H9 (cell line): Measurements from ENCODE around the gene GATA5. TPM values are rescaled to one million over a fixed set of nuclear protein-coding genes. Genes with fewer than 3 reads are reported as not detected.
A peak's percentile ranks its signal among the peaks of the same experiment; 100 is the strongest.

Source experiments
- DNase-seq: peaks from one replicate; pipeline ENCODE4 v3.0.0-alpha.2; 2017
- H2AFZ ChIP-seq: one replicate; pipeline ENCODE4 v1.6.1; 2013; ENCODE audit warnings: mild to moderate bottlenecking, low read length, control low read depth, moderate library complexity
- H2AK5ac ChIP-seq: 2 replicates; pipeline ENCODE4 v1.6.1; 2013; ENCODE audit warnings: low read length, control low read depth, mixed read lengths; ENCODE audit not compliant: insufficient read length
- H2BK120ac ChIP-seq: one replicate; pipeline ENCODE4 v1.6.1; 2013; ENCODE audit warnings: low read depth, mild to moderate bottlenecking, low read length, control low read depth, inconsistent platforms; ENCODE audit not compliant: poor library complexity, severe bottlenecking
- H2BK12ac ChIP-seq: 2 replicates; pipeline ENCODE4 v1.6.1; 2013; ENCODE audit warnings: low read length, control low read depth, mixed read lengths, low read depth; ENCODE audit not compliant: insufficient read length
- H2BK15ac ChIP-seq: 2 replicates; pipeline ENCODE4 v1.6.1; 2013; ENCODE audit warnings: low read depth, low read length, control low read depth
- H2BK20ac ChIP-seq: one replicate; pipeline ENCODE4 v1.6.1; 2013; ENCODE audit warnings: low read depth, mild to moderate bottlenecking, low read length, control low read depth, inconsistent platforms; ENCODE audit not compliant: poor library complexity, severe bottlenecking
- H2BK5ac ChIP-seq: 2 replicates; pipeline ENCODE4 v1.6.1; 2013; ENCODE audit warnings: low read length, control low read depth, mixed read lengths; ENCODE audit not compliant: insufficient read length
- H3K14ac ChIP-seq: 2 replicates; pipeline ENCODE4 v1.6.1; 2013; ENCODE audit warnings: low read length, control low read depth; ENCODE audit not compliant: insufficient read depth
- H3K18ac ChIP-seq: 2 replicates; pipeline ENCODE4 v1.6.1; 2013; ENCODE audit warnings: low read depth, mild to moderate bottlenecking, mixed read lengths, low read length, control low read depth; ENCODE audit not compliant: insufficient read length
- H3K23ac ChIP-seq: 2 replicates; pipeline ENCODE4 v1.6.1; 2013; ENCODE audit warnings: low read length, control low read depth, mixed read lengths, low read depth; ENCODE audit not compliant: insufficient read length
- H3K23me2 ChIP-seq: 2 replicates; pipeline ENCODE4 v1.6.1; 2013; ENCODE audit warnings: low read depth, mild to moderate bottlenecking, mixed read lengths, low read length, control low read depth; ENCODE audit not compliant: insufficient read length, poor library complexity, severe bottlenecking
- H3K27ac ChIP-seq: 2 replicates; pipeline ENCODE4 v1.5.1; 2013; ENCODE audit warnings: low read length, control low read depth, mixed read lengths, low read depth; ENCODE audit not compliant: insufficient read length
- H3K27me3 ChIP-seq: 2 replicates; pipeline ENCODE4 v1.6.1; 2013; ENCODE audit warnings: low read length, control low read depth, inconsistent platforms; ENCODE audit not compliant: insufficient read depth
- H3K4ac ChIP-seq: 2 replicates; pipeline ENCODE4 v1.6.1; 2013; ENCODE audit warnings: low read depth, mild to moderate bottlenecking, control low read depth, inconsistent platforms, low read length, moderate library complexity
- H3K4me1 ChIP-seq: 2 replicates; pipeline ENCODE4 v1.6.1; 2013; ENCODE audit warnings: low read length, control low read depth, inconsistent platforms; ENCODE audit not compliant: insufficient read depth
- H3K4me2 ChIP-seq: 2 replicates; pipeline ENCODE4 v1.6.1; 2013; ENCODE audit warnings: low read length, control low read depth, mixed read lengths; ENCODE audit not compliant: insufficient read length, insufficient read depth
- H3K56ac ChIP-seq: 2 replicates; pipeline ENCODE4 v1.6.1; 2013; ENCODE audit warnings: low read depth, mild to moderate bottlenecking, mixed read lengths, low read length, control low read depth; ENCODE audit not compliant: insufficient read length
- H3K79me1 ChIP-seq: 2 replicates; pipeline ENCODE4 v1.6.1; 2013; ENCODE audit warnings: low read depth, mild to moderate bottlenecking, moderate library complexity, low read length, control low read depth, inconsistent platforms; ENCODE audit not compliant: insufficient read depth, poor library complexity, severe bottlenecking
- H3K79me2 ChIP-seq: 2 replicates; pipeline ENCODE4 v1.6.1; 2013; ENCODE audit warnings: low read length, control low read depth, inconsistent platforms; ENCODE audit not compliant: insufficient read depth
- H3K9ac ChIP-seq: 2 replicates; pipeline ENCODE4 v1.6.1; 2013; ENCODE audit warnings: low read length, control low read depth, mixed read lengths; ENCODE audit not compliant: insufficient read length; ENCODE audit errors: extremely low read depth
- H3K9me3 ChIP-seq: one replicate; pipeline ENCODE4 v1.6.1; 2013; ENCODE audit warnings: low read depth, low read length, inconsistent platforms; ENCODE audit not compliant: control insufficient read depth
- H3T11ph ChIP-seq: one replicate; pipeline ENCODE4 v1.6.1; 2013; ENCODE audit warnings: mild to moderate bottlenecking, low read length, control low read depth, inconsistent platforms
- H4K20me1 ChIP-seq: one replicate; pipeline ENCODE4 v1.6.1; 2013; ENCODE audit not compliant: control insufficient read depth, insufficient read length, insufficient read depth
- H4K5ac ChIP-seq: 2 replicates; pipeline ENCODE4 v1.6.1; 2013; ENCODE audit warnings: low read depth, mild to moderate bottlenecking, mixed read lengths, low read length, control low read depth; ENCODE audit not compliant: insufficient read length
- H4K8ac ChIP-seq: replicated peaks from 2 replicates; pipeline ENCODE4 v1.6.1; 2013; ENCODE audit warnings: low read length, control low read depth, mixed read lengths, low read depth; ENCODE audit not compliant: insufficient read length
- H4K91ac ChIP-seq: 2 replicates; pipeline ENCODE4 v1.6.1; 2013; ENCODE audit warnings: low read depth, mild to moderate bottlenecking, moderate library complexity, mixed read lengths, low read length, control low read depth; ENCODE audit not compliant: insufficient read length
- H3K27ac Mint-ChIP-seq, 3 experiments: 2 replicates in 2 of 3; 3 replicates in 1 of 3; pipeline ENCODE4 v1.8.0; 2020 to 2021; ENCODE audit warnings: mixed read lengths in 3 of 3, mild to moderate bottlenecking in 1 of 3, moderate library complexity in 1 of 3
- H3K27me3 Mint-ChIP-seq: 2 replicates; pipeline ENCODE4 v1.8.0; 2021; ENCODE audit warnings: low read depth, mild to moderate bottlenecking, moderate library complexity, mixed read lengths
- H3K36me3 Mint-ChIP-seq, 3 experiments: 2 replicates in 2 of 3; 3 replicates in 1 of 3; pipeline ENCODE4 v1.8.0; 2020 to 2021; ENCODE audit warnings: low read depth in 3 of 3, mixed read lengths in 3 of 3; ENCODE audit not compliant: insufficient read depth in 1 of 3
- H3K4me1 Mint-ChIP-seq, 2 experiments: 2 replicates each; pipeline ENCODE4 v1.8.0; 2020; ENCODE audit warnings: mixed read lengths in 2 of 2
- H3K4me3 Mint-ChIP-seq, 2 experiments: 2 replicates in 1 of 2; 3 replicates in 1 of 2; pipeline ENCODE4 v1.8.0; 2020 to 2021; ENCODE audit warnings: mild to moderate bottlenecking in 2 of 2, mixed read lengths in 2 of 2, moderate library complexity in 1 of 2
- H3K9me3 Mint-ChIP-seq, 2 experiments: 2 replicates in 1 of 2; 3 replicates in 1 of 2; pipeline ENCODE4 v1.8.0; 2020; ENCODE audit warnings: mild to moderate bottlenecking in 2 of 2, mixed read lengths in 2 of 2, moderate library complexity in 1 of 2
- CTCF ChIP-seq: fragments of 200-600 bp; sonication (generic); conservative IDR thresholded peaks from 3 replicates; pipeline ENCODE4 v1.8.0; 2021; ENCODE audit warnings: antibody characterized with exemption, mild to moderate bottlenecking
- WGBS: extraction: QIAGEN DNeasy Blood & Tissue Kit; methylation state at CpG from one replicate; pipeline ENCODE4 v1.1.7; 2013; ENCODE audit warnings: missing lambda C conversion rate, low lambda C conversion rate, mixed read lengths; ENCODE audit not compliant: insufficient read length; ENCODE audit errors: extremely low coverage; 5-methylcytosine and 5-hydroxymethylcytosine counted together
- total RNA-seq: library from RNA; stranded (reverse); gene quantifications from 2 replicates; pipeline ENCODE4 v1.2.1, GENCODE V29; 2021

GATA5 gene
- total RNA-seq, 1 experiment from 2014 or later: 0.24 TPM

GRCh38 chr20:62413896-62414481, 61.8 kb downstream of the GATA5 start:
- H3K4me1 ChIP-seq: no peaks in the 10 kb centered on the region
- Mint-ChIP-seq H3K27me3 (peaks cover 11% of the 10 kb centered on the region), H3K4me3 (no peak overlapping the region), H3K36me3 (no peaks in the 10 kb centered on the region), H3K27ac (no peak overlapping the region), H3K9me3 (no peaks in the 10 kb centered on the region), H3K4me1 (peaks cover 0 to 5% of the 10 kb centered on the region in 2 experiments; a peak in 1 of 4 replicates)
- no peak overlapping the region for H2AFZ ChIP-seq
- H3K14ac ChIP-seq: no peak overlapping the region
- no peaks in the 10 kb centered on the region for H3K27me3 ChIP-seq
- no peaks in the 10 kb centered on the region for H3K79me1 ChIP-seq
- H4K91ac ChIP-seq: no peak overlapping the region
- H4K8ac ChIP-seq: no peak overlapping the region
- no peak overlapping the region for H2BK120ac ChIP-seq
- no peak overlapping the region for H3K56ac ChIP-seq
- H3K18ac ChIP-seq: no peak overlapping the region
- H3K9me3 ChIP-seq: no peaks in the 10 kb centered on the region
- WGBS: no CpG with 5 or more reads among the region's 22 CpGs
- H3K4me2 ChIP-seq: no peak overlapping the region
- H3T11ph ChIP-seq: no peak overlapping the region
- no peak overlapping the region for H3K23ac ChIP-seq
- no peak overlapping the region for H4K5ac ChIP-seq
- H3K27ac ChIP-seq: no peak overlapping the region
- no peaks in the 10 kb centered on the region for H3K23me2 ChIP-seq
- DNase-seq: peak; percentile 67
- no peaks in the 10 kb centered on the region for H3K79me2 ChIP-seq
- H2BK15ac ChIP-seq: no peak overlapping the region
- H4K20me1 ChIP-seq: no peaks in the 10 kb centered on the region
- TF ChIP-seq CTCF: peak; percentile 54
- H2BK20ac ChIP-seq: no peak overlapping the region
- no peak overlapping the region for H2AK5ac ChIP-seq
- H2BK12ac ChIP-seq: no peak overlapping the region
- no peak overlapping the region for H3K9ac ChIP-seq
- H2BK5ac ChIP-seq: no peak overlapping the region
- no peak overlapping the region for H3K4ac ChIP-seq

Other genes starting within 250 kb of the GATA5 start
- gene OSBPL2, start 237.5 kb downstream of the GATA5 start, total RNA-seq: 42.9 and 47.3 TPM in 2 replicates
- 153 and 154 TPM in 2 replicates for gene ADRM1, start 173.0 kb downstream of the GATA5 start, total RNA-seq
- gene LAMA5, start 108.7 kb downstream of the GATA5 start, total RNA-seq: 200 and 201 TPM in 2 replicates
- 1,715 and 1,736 TPM in 2 replicates for gene RPS21, start 88.9 kb downstream of the GATA5 start, total RNA-seq
- gene CABLES2, start 68.7 kb downstream of the GATA5 start, total RNA-seq: 10.8 and 11.0 TPM in 2 replicates
- gene RBBP8NL, start 48.5 kb downstream of the GATA5 start, total RNA-seq: 0.20 and 0.28 TPM in 2 replicates
- gene SLCO4A1, start 166.5 kb upstream of the GATA5 start, total RNA-seq: 8.4 and 9.4 TPM in 2 replicates
- 0.07 and 0.11 TPM in 2 replicates for gene NTSR1, start 232.8 kb upstream of the GATA5 start, total RNA-seq